Muscle of arm (tissue), 12 donors: ENCODE results near the gene GOLGA6A. TPM values are rescaled to one million over a fixed set of nuclear protein-coding genes. Genes with fewer than 3 reads are reported as not detected.
"Not testable (repeated sequence)": the region's sequence is repeated elsewhere in the genome, so short reads cannot be mapped to it uniquely, and the experiment has no call there.

Experiments used
- DNase-seq: peaks from one replicate; pipeline ENCODE4 v3.0.0-alpha.2; 2013
- polyA plus RNA-seq, 12 donors: library from polyadenylated mRNA; unstranded; fragments of 120-200 nt; gene quantifications; one replicate each; pipeline ENCODE4 v1.2.1, GENCODE V29; 2013; ENCODE audit not compliant: insufficient read length in 12 of 12

Gene GOLGA6A
- polyA plus RNA-seq, 12 donors: 0.08 to 0.68 (median 0.37) TPM; not detected in 3

DNA sequence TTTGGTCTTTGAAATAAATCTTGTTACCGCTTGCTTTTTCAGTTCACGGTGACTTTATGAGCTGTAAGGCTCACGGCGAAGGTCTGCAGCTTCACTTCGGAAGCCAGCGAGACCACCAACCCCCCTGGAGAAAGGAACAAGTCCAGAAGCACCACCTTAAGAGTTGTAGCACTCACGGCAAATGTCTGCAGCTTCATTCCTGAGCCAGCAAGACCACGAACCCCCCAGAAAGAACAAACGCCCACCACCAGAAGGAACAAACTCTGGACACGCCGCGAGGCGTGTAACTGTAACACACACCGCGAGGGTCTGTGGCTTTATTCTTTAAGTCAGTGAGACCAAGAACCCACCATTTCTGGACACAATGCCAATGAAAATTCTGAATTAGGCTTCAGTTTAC lies 28.8 kb downstream of the GOLGA6A start:
- DNase-seq: no peak

DNA sequence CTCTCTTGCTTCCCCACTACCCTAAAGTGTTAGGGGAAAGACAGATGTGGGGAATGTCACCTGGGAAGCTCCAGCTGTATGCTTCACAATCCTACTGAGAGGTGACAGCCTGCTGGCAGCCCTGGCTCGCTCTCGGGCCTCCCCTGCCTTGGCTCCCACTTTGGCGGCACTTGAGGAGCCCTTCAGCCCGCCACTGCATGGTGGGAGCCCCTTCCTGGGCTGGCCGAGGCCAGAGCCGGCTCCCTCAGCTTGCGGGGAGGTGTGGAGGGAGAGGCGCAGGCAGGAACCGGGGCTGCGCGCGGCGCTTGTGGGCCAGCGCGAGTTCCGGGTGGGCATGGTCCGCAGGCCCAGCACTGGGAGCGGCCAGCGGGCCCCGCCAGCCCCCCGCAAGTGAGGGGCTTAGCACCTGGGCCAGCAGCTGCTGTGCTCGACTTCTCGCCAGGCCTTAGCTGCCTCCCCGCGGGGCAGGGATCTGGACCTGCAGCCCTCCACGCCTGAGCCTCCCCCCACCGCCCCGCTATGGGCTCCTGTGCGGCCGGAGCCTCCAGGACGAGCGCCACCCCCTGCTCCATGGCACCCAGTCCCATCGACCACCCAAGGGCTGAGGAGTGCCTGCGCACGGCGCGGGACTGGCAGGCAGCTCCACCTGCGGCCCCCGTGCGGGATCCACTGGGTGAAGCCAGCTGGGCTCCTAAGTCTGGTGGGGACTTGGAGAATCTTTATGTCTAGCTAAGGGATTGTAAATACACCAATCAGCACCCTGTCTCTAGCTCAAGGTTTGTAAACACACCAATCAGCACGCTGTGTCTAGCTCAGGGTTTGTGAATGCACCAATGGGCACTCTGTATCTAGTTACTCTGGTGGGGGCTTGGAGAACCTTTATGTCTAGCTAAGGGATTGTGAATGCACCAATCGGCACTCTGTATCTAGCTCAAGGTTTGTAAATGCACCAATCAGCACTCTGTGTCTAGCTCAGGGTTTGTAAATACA lies 29.8 kb downstream of the GOLGA6A start:
- DNase-seq: not testable (repeated sequence)

DNA sequence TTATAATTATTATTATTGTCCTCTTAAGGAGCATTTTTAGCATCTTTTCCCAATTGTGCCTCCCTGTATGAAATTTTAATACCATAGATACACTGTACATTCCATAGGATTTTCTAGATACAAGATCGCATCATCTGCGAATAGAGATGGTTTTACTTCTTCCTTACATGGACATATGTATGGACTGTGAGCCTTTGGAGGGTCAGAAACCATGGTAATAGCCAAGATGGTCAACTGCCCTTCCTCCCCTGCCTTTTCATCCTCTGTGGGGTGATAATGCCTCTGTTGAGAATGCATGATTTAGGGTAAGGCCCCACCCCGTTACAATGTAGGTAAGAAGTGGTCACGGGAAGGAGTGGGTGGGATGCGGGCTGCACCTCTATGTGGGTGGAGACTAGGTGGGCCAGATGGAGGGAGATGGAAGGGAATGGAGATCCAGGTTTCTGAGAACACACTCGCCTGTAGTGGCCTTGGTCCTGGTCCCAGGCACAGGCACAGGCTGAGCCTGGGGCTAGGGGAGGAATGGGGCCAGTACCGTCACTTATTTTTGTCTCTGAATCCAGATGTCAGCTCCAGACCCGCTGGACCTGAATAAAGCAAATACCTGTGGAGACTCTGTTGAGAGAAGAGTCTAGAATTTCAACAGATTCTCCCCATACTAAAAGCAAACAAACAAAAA lies 31.7 kb downstream of the GOLGA6A start:
- DNase-seq: no peak

DNA sequence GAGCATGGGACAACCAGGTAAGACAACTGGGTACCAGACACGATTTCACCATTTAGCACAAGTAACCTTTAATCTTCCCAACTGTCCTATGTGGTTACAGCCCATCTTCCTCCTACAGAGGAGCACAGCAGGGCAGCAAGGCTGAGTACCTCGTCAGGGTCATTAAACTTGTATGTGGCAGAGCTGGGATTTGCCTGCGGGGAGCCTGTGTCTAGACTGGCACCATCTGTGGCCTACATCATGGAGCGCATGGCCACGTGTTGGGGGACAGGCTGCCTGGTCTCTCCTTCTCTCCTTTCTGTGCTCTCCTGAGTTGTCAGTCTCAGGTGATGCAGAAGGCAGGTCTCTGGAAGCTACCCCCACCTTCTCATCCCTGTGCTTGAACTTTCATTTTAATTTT lies 32.2 kb downstream of the GOLGA6A start:
- no peak for DNase-seq

DNA sequence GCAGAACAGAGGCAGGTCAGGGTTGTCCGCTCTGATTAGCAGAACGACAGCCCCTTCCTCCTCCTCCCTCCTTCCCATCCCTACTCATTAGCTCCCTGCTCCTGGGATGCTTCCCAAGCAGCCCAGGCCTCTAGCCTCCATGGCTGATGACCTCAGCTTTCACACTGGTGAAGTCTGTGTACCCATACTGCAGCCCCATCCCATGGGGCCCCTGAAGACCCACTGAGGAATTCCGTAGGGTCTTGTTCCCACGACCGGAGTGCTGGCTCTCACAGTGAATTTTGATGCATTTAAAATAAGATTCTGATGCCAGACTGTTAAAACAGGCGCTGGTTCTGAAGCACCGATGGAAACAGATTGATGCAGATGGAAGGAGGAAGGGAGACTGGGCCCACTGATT lies 36.1 kb downstream of the GOLGA6A start:
- DNase-seq: no peak

DNA sequence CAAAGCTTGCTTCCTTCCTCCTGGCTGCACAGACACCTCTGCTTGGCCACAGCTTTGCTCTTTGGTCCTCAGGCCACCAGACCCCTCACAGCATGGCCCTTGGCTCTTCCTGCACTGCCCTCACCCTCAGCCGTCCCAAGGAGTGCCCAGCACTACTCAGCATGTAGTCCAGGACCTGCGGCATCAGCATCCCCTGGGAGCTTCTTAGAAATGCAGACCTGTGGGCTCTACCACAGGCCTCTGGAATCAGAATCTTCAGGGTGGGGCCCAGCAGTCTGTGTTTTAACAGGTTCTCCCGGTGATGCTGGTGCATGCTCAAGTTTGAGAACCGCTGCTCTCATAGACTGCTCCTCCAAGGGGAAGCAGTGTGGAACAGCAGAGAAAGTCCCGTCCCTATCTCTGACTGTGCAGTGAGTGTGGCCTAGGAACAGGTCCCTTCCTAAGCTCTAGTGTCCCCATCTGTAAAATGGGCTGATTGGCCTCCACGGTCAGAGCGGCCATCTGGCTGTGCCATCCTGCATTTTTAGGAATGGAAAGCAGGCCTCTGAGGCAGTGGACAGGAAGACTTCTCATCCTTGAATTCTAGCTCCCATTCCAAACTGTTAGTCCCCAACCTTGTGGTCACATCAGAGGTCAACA lies 36.6 kb downstream of the GOLGA6A start:
- no peak for DNase-seq

DNA sequence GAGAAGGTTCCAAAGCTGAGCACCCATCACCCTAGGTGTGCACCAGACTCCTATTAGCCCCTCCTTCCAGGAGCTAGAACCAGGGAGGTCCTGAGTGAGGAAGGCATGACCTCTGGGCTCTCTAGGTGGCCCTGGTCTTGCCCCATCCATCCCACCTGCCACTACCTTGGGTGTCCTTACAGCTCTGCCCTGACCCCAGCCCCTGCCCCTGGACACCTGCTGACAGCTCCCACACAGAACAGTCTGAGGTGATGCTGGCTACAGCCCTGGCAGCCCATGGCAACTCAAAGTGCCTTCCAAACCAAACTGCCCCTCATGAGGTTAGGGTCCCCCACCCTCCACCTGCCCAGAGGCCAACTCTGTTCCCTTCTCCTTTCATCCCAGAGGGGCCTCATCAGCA lies 37.2 kb downstream of the GOLGA6A start:
- DNase-seq: no peak

DNA sequence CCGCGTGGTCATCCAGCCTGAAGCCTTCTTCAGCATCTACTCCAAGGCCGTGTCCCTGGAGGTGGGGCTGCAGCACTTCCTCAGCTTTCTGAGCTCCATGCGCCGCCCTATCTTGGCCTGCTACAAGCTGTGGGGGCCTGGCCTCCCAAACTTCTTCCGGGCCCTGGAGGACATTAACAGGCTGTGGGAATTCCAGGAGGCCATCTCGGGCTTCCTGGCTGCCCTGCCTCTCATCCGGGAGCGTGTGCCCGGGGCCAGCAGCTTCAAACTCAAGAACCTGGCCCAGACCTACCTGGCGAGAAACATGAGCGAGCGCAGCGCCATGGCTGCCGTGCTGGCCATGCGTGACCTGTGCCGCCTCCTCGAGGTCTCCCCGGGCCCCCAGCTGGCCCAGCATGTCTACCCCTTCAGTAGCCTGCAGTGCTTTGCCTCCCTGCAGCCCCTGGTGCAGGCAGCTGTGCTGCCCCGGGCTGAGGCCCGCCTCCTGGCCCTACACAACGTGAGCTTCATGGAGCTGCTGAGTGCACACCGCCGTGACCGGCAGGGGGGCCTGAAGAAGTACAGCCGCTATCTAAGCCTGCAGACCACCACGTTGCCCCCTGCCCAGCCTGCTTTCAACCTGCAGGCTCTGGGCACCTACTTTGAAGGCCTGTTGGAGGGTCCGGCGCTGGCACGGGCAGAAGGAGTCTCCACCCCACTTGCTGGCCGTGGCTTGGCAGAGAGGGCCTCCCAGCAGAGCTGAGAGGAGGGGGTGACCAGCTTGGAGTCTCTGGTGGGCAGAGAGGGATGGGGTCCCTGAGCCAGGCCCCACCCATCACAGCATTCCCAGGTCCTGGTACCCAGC lies 37.9 kb downstream of the GOLGA6A start:
- no peak for DNase-seq

DNA sequence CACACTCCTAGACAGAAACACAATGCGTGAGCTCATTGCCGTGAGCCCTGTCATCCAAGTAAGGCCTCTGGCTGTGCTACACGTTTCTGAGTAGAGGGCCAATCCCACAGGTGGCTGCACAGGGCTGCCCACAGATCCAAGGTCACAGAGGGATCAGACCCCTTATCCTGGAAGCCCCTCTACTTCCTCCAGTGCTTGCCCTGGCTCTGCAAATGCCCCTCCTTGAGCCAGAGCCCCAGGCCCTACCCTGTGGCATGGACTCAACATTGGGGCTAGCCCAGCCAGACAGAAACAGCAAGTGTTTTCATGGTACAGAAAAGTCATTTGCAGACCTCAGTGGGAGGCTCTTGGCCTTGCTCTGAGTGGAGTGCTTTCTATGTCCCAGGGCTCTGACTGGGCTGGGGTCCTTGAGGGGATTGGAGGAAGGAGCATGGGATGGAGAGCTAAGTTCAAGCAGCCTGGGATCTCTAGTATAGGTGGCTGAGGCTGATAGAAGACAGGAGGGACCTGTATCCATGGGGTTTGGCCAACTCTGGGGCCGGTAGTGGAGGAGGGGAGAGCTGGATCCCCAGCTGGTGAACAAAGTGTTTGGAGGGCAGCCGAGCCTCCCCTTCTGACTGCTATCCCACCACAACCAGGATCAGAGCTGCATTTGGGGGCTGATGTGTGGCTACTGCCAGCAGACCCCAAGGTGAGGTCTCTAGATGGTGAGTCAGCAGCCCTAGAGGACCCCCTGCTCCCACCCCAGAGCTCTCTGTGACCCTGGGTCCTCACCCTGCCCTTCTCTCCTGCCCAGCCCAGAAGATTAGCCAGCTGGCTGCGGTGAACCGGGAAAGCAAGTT lies 38.7 kb downstream of the GOLGA6A start:
- DNase-seq: no peak

DNA sequence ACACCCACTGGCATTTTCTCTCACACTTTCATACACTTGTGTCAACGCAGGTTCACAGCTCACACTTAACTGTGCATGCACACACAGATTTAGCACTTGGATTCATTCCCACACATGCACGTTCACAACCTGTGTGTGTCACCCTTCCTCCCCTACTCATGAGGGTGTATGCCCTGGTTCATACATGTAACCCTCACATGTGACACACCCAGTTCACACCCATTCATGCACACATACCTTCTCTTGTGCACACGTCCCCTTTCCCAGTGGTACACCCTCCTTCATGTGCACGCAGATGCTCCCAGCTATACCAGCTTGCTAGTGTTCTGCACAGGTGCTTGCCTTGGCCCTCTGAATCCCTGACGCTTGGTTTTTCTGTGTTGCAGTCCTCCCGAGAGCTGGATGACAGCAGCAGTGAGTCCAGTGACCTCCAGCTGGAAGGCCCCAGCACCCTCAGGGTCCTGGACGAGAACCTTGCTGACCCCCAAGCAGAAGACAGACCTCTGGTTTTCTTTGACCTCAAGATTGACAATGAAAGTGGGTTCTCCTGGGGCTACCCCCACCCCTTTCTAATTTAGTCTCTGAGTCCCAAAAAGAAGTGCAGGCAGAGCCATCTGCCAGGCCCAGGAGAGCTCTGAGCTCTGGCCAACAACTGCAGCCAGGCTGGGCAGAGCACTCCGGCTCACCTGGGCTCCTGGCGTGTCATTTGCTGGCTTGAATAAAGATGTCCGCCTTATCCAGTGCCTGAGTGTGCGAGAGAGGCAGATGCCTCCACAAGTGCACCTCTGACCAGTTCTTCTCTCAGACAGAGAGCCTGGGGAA lies 39.5 kb downstream of the GOLGA6A start:
- DNase-seq: no peak

DNA sequence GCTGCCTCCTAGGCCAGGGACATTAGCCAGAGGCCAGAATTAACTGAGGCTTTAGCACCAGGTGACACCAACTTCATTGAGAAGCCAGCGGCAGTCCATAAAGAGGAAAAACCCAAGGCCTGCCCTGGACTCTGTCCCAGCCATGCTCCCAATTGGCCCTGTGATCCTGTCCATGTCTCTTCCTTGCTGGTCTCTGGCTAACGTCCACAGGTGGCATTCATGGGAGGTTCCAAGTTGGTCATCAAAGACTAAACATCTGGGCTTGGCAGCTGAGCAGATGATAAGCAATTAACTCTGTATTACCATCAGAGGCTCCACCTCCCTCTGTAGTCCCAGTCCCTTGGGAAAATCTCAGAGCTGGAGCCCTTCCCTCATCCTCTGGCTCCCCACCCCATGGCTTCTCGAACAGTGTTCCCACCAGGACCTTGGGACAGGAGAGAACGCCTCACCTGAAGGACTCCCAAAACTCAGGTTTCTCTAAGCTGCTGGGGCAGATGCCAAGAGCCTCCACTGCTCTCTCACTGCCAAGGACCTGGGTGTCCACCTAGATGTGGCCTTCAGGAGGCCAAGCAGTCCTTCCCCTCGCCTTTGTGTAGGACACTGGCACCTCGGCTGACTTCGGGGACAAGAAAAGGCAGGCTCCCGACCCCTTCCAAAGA lies 40.4 kb downstream of the GOLGA6A start:
- no peak for DNase-seq

DNA sequence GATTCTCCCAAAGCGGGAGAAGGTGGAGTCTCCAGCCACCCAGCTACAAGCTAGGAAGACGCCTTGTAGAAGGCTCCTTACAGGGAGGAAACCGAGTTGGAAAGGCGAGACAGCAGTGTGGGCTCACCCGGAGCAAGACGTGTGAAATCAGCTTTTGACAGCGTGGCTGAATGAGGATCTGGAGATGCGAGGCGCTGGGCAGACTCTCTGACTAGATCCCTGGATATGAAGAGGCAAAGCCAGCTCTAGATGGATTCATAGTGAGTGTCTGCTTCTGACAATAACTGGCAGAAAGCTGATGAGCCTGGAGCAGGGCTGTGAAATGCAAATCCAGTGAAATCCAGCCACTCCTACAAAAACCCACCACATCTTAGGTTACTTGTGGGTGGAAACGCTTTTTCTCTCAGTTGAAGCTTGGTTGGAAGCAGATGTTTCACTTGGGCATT lies 41.0 kb downstream of the GOLGA6A start:
- no peak for DNase-seq

DNA sequence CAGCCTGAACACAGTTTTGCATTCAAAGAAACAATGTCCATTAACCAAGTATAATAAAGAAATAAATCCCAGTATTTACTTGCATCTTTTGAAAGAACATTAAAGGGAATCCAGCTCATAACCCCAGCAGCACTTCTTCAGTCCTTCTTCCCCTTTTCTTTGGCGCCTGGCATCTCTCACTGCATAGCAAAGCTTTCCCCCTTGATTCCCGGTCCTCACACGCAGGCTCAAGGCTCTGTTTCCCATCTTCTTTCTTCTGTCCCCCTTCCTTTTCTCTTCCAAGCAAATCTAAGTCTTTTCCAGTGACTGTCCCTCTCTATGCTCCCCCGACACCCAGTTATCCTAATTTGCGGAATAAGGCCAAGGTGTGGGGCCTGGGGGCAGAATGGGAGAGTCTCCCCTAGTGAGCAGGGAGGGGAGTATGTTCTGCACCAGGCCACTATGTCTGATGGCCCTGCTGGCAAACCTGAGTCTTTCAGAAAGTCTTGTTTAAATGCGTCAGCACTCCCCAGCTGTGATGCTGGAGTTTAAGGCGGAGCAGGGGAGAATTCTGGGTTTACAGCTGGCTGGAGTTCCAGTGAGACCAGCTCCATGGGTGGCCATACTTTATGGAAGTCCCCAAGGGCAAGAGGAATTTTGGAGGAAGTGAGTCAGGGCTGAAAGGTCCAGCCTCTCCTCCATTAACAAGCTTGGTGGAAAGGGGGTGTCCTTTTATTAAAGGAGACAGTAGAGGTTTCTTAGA lies 42.1 kb downstream of the GOLGA6A start:
- DNase-seq: peak; percentile 77

DNA sequence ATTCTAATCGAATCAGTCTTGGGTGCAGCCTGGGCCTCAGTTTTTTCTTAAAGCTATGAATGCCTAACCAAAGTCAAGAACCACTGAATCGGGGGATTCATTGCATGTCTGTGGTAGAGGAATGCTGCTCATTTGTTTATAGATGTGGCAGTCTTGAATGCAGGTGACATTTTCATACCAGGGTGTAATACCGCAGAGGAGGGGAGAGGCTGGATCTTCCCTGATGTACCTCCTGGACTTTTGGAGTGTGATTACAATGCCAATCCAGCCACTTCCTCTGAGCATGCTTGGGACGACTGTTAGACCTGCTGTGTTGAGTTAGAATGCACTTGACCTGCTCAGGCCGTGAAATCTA lies 42.7 kb downstream of the GOLGA6A start:
- DNase-seq: no peak

DNA sequence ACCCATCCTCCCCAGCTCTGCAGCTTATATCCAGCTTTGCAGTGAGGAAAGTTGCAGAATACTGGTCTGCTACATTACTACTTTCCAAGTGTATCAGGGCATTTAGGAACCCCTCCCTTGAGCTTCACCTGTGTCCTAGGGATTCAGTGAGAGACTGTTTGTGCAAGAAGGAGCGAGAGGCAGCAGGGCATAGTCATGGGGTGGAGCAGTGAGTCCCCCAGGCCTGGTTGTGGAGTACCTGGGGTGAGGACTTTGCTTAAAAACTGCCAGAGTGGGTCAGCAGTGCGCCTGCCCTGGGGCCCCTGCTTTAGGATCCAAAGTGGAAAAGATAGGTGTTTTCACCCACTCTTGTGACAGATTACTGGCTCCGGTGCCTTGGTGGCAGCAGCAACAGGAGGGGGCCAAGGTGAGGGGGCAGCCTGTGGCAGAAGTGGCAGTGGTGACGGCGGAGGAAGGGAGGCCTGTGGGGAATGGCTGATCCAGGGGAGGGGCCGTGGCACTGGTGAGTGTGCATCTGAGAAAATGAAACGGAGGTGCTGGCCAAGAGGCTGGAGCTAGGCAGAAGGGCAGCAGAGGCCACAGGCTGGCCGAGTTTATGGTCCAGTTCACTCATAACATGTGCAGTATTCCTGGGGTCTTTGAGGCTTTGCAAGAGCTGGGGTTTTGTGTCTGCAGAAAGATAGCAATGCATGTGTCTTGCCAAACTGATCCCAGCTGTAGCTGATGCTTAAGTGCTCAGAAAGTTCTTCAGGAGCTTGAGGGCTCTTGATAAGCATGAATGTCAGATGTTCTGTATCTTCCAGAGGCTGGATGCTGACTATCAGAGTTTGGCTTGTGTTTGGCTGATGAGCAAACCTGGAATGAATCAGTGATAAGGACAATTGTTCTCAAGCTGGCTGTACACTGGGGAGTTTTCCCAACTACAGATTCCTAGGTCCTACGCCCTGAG lies 43.4 kb downstream of the GOLGA6A start:
- DNase-seq: no peak

DNA sequence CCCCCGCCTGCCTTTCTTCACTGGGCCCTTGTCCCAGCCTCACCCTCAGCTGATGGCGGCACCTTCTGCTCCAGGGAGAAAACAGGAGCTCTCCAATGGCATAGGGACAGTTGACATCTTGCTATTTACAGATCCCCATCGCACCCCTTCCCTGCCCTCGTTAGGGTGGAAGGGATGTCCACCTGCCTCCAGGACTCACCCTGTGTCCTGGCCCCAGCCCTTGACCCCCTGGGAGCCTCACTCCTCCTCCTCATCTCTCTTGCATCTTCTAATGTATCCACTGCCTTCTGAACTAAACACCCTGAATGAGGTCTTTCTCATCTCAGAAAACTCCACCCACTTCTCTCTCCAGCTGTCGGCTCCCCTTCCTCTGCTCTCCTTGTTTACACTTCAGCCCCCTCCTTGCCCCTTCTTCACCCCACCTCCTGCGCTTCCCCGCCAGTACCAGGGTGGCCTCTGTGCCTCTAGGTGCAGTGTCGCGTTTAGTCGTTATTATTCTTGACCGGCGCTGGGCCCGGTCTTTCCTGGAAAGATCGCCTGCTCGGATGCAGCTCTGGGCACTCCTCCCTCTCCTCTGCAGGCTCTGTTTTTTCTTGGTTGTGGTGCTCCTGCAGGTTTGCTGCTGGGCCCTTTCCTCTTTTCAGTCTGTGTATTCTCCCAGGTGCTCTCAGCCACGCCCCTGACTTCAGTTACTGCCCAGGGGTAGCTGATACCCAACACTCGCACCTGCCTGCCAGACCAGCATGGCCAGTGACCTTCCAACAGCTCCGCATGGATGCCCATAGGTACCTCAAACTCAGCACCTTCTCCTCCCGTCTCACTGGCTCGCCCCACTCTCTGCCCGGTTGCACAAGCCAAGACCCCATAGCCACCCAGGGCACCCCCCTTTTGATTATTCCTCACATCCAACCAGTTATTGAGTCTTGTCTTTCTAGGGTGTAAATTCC lies 44.9 kb downstream of the GOLGA6A start:
- DNase-seq: no peak
